ENCODE measurements around the gene HNMT.
"Not testable (repeated sequence)": the region's sequence is repeated elsewhere in the genome, so short reads cannot be mapped to it uniquely, and the experiment has no call there.

Gene HNMT

GRCh38 chr2:137946227-137946626 lies 18.0 kb upstream of the HNMT start:
- DNase-seq (ENCODE audit: low spot score): no peak

- no peak for DNase-seq (ENCODE audit: low spot score)
These were observed 17.1 kb upstream of the HNMT start for GRCh38 chr2:137947032-137947727.

- DNase-seq (ENCODE audit: low spot score): peak; percentile 65
These were observed 16.4 kb upstream of the HNMT start for GRCh38 chr2:137947728-137948336.

GRCh38 chr2:137948894-137949293 lies 15.4 kb upstream of the HNMT start:
- DNase-seq (ENCODE audit: low spot score): no peak

GRCh38 chr2:137950238-137950637 lies 14.0 kb upstream of the HNMT start:
- DNase-seq (ENCODE audit: low spot score): no peak

- DNase-seq (ENCODE audit: low spot score): no peak
These were observed 12.7 kb upstream of the HNMT start for GRCh38 chr2:137951586-137951985.

- no peak for DNase-seq (ENCODE audit: low spot score)
These were observed 11.6 kb upstream of the HNMT start for GRCh38 chr2:137952586-137953129.

GRCh38 chr2:137955536-137955935 lies 8.7 kb upstream of the HNMT start:
- no peak for DNase-seq (ENCODE audit: low spot score)

- DNase-seq (ENCODE audit: low spot score): no peak
These were observed 7.2 kb upstream of the HNMT start for GRCh38 chr2:137957033-137957432.

GRCh38 chr2:137959166-137959565 lies 5.1 kb upstream of the HNMT start:
- DNase-seq (ENCODE audit: low spot score): no peak

GRCh38 chr2:137960223-137960622 lies 4.0 kb upstream of the HNMT start:
- DNase-seq (ENCODE audit: low spot score): peak; percentile 79

- no peak for DNase-seq (ENCODE audit: low spot score)
These were observed 2.7 kb upstream of the HNMT start for GRCh38 chr2:137961602-137962001.

- no peak for DNase-seq (ENCODE audit: low spot score)
These were observed 673 bp upstream of the HNMT start for GRCh38 chr2:137963535-137964065.

- no peak for DNase-seq (ENCODE audit: low spot score)
These were observed 686 bp downstream of the HNMT start for GRCh38 chr2:137964859-137965459.

- no peak for DNase-seq (ENCODE audit: low spot score)
These were observed 1.8 kb downstream of the HNMT start for GRCh38 chr2:137966043-137966442.

- no peak for DNase-seq (ENCODE audit: low spot score)
These were observed 2.8 kb downstream of the HNMT start for GRCh38 chr2:137967042-137967441.

- DNase-seq (ENCODE audit: low spot score): no peak
These were observed 4.5 kb downstream of the HNMT start for GRCh38 chr2:137968477-137969417.

- DNase-seq (ENCODE audit: low spot score): peak; percentile 68
These were observed 5.1 kb downstream of the HNMT start for GRCh38 chr2:137969418-137969765.

GRCh38 chr2:137969876-137970275 lies 5.6 kb downstream of the HNMT start:
- no peak for DNase-seq (ENCODE audit: low spot score)

- not testable (repeated sequence) for DNase-seq (ENCODE audit: low spot score)
These were observed 7.0 kb downstream of the HNMT start for GRCh38 chr2:137971259-137971658.

GRCh38 chr2:137973280-137973679 lies 9.0 kb downstream of the HNMT start:
- DNase-seq (ENCODE audit: low spot score): no peak

Measured in kidney capillary endothelial cell (primary cell).